Measurements from ENCODE around the gene RNF207.

The RNF207 gene

DNA sequence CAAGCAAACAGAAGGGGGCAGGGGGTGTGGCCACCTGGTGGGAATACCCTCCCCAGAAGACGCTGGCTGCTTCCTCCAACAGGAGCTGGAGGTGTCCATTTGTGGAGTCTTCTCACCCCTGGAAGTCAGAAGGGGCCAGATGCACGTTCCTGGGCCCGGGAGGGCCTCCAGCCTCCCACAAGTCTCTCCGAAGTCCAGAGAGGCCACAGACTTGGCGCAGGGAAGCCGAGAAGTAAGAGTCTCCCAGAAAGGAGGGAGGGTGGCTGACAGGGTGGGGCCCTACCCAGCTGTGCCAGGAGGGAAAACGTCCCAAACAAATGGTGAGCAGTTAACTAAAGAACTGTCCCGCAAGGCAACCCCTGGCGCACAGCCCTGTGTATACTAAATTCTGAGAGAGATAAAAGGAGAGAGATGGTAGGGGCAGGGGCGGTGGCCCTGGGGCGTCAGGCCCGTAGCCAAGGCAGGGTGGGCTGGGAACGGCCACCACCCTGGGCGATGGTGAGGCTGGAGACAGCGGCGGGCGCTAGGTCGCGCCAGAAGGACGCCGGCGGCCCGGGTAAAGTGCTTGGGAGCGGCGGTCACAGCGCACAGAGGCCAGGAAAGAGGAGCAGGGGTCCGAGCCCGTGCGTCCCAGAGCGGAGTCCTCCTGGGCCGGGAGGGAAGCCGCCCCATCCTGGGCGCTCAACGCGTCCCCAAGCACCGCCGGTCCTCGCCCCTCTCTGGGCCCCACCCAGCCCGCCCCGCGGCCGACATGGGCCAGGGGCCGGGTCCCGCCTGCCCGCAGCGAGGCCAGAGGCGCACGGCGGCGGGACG lies 27.0 kb upstream of the RNF207 start:
- no peak for TF ChIP-seq FOXM1 (IDR thresholded peaks at IDR 0.05; ENCODE audit: borderline replicate concordance, low read depth)
- TF ChIP-seq EGR1 (IDR thresholded peaks at IDR 0.05), result no peak
- no peak for TF ChIP-seq TEAD4 (IDR thresholded peaks at IDR 0.05)
- TF ChIP-seq NFIC (IDR thresholded peaks at IDR 0.05), result no peak
- TF ChIP-seq EP300 (IDR thresholded peaks at IDR 0.05; ENCODE audit: borderline replicate concordance), result no peak
- TF ChIP-seq CREB1 (IDR thresholded peaks at IDR 0.05; ENCODE audit: low read depth), result no peak
- TF ChIP-seq TCF12 (IDR thresholded peaks at IDR 0.05; ENCODE audit: low read depth), result no peak
- TF ChIP-seq, protein P1, sequence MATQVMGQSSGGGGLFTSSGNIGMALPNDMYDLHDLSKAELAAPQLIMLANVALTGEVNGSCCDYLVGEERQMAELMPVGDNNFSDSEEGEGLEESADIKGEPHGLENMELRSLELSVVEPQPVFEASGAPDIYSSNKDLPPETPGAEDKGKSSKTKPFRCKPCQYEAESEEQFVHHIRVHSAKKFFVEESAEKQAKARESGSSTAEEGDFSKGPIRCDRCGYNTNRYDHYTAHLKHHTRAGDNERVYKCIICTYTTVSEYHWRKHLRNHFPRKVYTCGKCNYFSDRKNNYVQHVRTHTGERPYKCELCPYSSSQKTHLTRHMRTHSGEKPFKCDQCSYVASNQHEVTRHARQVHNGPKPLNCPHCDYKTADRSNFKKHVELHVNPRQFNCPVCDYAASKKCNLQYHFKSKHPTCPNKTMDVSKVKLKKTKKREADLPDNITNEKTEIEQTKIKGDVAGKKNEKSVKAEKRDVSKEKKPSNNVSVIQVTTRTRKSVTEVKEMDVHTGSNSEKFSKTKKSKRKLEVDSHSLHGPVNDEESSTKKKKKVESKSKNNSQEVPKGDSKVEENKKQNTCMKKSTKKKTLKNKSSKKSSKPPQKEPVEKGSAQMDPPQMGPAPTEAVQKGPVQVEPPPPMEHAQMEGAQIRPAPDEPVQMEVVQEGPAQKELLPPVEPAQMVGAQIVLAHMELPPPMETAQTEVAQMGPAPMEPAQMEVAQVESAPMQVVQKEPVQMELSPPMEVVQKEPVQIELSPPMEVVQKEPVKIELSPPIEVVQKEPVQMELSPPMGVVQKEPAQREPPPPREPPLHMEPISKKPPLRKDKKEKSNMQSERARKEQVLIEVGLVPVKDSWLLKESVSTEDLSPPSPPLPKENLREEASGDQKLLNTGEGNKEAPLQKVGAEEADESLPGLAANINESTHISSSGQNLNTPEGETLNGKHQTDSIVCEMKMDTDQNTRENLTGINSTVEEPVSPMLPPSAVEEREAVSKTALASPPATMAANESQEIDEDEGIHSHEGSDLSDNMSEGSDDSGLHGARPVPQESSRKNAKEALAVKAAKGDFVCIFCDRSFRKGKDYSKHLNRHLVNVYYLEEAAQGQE (IDR thresholded peaks at IDR 0.05; ENCODE audit: low read depth), result no peak

GRCh38 chr1:6179564-6180175 lies 26.2 kb upstream of the RNF207 start:
- TF ChIP-seq NFIC (IDR thresholded peaks at IDR 0.05) (peak; percentile 39; the same call in 1 of the 2 replicates), TCF12 (IDR thresholded peaks at IDR 0.05; ENCODE audit: low read depth) (no peak)

DNA sequence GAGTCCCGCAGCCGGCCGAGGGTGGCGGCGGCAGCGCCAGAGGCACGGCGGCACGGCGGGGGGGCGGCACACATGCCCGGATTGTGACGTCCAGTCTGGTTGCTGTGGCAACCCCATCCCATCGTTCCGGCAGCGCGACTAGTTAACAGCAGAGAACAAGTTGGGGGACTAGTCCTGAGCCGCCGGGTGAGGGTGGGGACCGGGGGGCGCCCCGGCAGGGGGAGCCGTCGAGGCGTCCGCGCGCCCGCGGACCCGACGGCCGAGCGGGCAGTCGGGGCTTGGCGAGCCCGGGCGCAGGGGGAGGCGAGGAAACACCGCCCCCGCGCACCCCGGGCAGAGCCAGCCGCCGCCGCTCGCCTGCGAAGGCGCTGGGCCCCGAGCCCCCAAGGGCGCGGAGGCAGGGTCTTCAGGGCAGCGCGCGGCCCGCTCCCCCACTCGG lies 25.6 kb upstream of the RNF207 start, which contains the start of gene CHD5:
CHD5 (minus strand) TSS at position 54 of the 439 bp plus-strand sequence. CDS start 298 bp downstream, outside the sequence.
- TF ChIP-seq ZBTB7A (IDR thresholded peaks at IDR 0.05; ENCODE audit: low read depth) (no peak), TEAD4 (IDR thresholded peaks at IDR 0.05) (0 out of 2 replicates have a peak, but pooled peaks have one; percentile 7), MAX (IDR thresholded peaks at IDR 0.05) (peak; percentile 30; the same call in 1 of the 2 replicates)
- TF ChIP-seq, protein P1 (IDR thresholded peaks at IDR 0.05; ENCODE audit: low read depth), result no peak

- no peak for TF ChIP-seq MAX (IDR thresholded peaks at IDR 0.05)
These were observed 25.1 kb upstream of the RNF207 start for GRCh38 chr1:6180707-6181311.

GRCh38 chr1:6181347-6181770 lies 24.6 kb upstream of the RNF207 start:
- TF ChIP-seq CEBPB (IDR thresholded peaks at IDR 0.05) (no peak), USF1 (IDR thresholded peaks at IDR 0.05) (no peak)

- no peak for TF ChIP-seq RAD21 (IDR thresholded peaks at IDR 0.05; ENCODE audit: low read depth)
- no peak for TF ChIP-seq USF1 (IDR thresholded peaks at IDR 0.05)
- no peak for TF ChIP-seq FOXM1 (IDR thresholded peaks at IDR 0.05; ENCODE audit: borderline replicate concordance, low read depth)
- TF ChIP-seq CEBPB (IDR thresholded peaks at IDR 0.05), result no peak
- TF ChIP-seq YY1 (IDR thresholded peaks at IDR 0.05; ENCODE audit: low read depth), result no peak
- TF ChIP-seq, protein P1 (IDR thresholded peaks at IDR 0.05; ENCODE audit: low read depth), result no peak
- TF ChIP-seq TCF12 (IDR thresholded peaks at IDR 0.05; ENCODE audit: low read depth), result no peak
These were observed 22.4 kb upstream of the RNF207 start for GRCh38 chr1:6183520-6183989.
